ENCODE data around the gene STX17. TPM values are rescaled to one million over a fixed set of nuclear protein-coding genes. Genes with fewer than 3 reads are reported as not detected.

The STX17 gene
- total RNA-seq, 2 experiments from 2014 or later: 33.3 to 41.9 TPM

GRCh38 chr9:99870126-99870525, 36.3 kb upstream of the STX17 start:
- Mint-ChIP-seq H3K9me3 (no peaks in the 10 kb centered on the region), H3K36me3 (ENCODE audit: low read depth) (peaks cover 10% of the 10 kb centered on the region), H3K27ac (no peak overlapping the region), H3K4me1 (ENCODE audit: low read depth) (peaks cover 24% of the 10 kb centered on the region), H3K4me3 (no peak overlapping the region), H3K27me3 (no peaks in the 10 kb centered on the region)
- POLR2A ChIA-PET: interaction anchor here (0.8 kb wide), 1 partner anchor 684 kb away, joined by 3 read pairs; no protein-coding TSS in a partner anchor
- intact Hi-C loops (cut with micrococcal nuclease): no loop called here
- DNase-seq (no peak), ATAC-seq (no peak)
- CTCF ChIA-PET: interaction anchor here (2.5 kb wide), 1 partner anchor 13 kb away, joined by 13 read pairs; no protein-coding TSS in a partner anchor
- TF ChIP-seq CTCF (IDR thresholded peaks at IDR 0.05): no peak

- no peak overlapping the region for H3K27ac Mint-ChIP-seq
- ATAC-seq (peak; percentile 55), DNase-seq (no peak)
- POLR2A ChIA-PET: interaction anchor here (0.6 to 1.3 kb wide), 3 partner anchors 10 to 472 kb away, joined by 3 to 4 read pairs (median 3); no protein-coding TSS in a partner anchor
- H3K9me3 Mint-ChIP-seq: no peaks in the 10 kb centered on the region
- CTCF ChIA-PET: interaction anchor here (0.9 to 1.2 kb wide), 2 partner anchors 226 to 642 kb away, joined by 3 read pairs; no protein-coding TSS in a partner anchor
- H3K27me3 Mint-ChIP-seq: peaks cover 3% of the 10 kb centered on the region
- no peak overlapping the region for H3K4me3 Mint-ChIP-seq
- intact Hi-C loops (cut with micrococcal nuclease): no loop called here
- no peak for TF ChIP-seq CTCF (IDR thresholded peaks at IDR 0.05)
- H3K4me1 Mint-ChIP-seq (ENCODE audit: low read depth): peaks cover 14% of the 10 kb centered on the region
- no peaks in the 10 kb centered on the region for H3K36me3 Mint-ChIP-seq (ENCODE audit: low read depth)
Measured at GRCh38 chr9:99873531-99873930, 32.9 kb upstream of the STX17 start.

- CTCF ChIA-PET: interaction anchor here (0.9 to 1.2 kb wide), 2 partner anchors 226 to 643 kb away, joined by 3 read pairs; no protein-coding TSS in a partner anchor
- ATAC-seq (peak; percentile 56), DNase-seq (no peak)
- Mint-ChIP-seq H3K4me3 (no peak overlapping the region), H3K27ac (no peak overlapping the region), H3K9me3 (no peaks in the 10 kb centered on the region), H3K36me3 (ENCODE audit: low read depth) (no peaks in the 10 kb centered on the region), H3K4me1 (ENCODE audit: low read depth) (peaks cover 8% of the 10 kb centered on the region), H3K27me3 (peaks cover 3% of the 10 kb centered on the region)
- TF ChIP-seq CTCF (IDR thresholded peaks at IDR 0.05): no peak
- intact Hi-C loops (cut with micrococcal nuclease): no loop called here
- POLR2A ChIA-PET: interaction anchor here (0.6 kb wide), 1 partner anchor 472 kb away, joined by 3 read pairs; no protein-coding TSS in a partner anchor
Measured at GRCh38 chr9:99873943-99874584, 32.4 kb upstream of the STX17 start.

- H3K4me3 Mint-ChIP-seq: no peak overlapping the region
- CTCF ChIA-PET: interaction anchor here (1.2 kb wide), 1 partner anchor 19 kb away, joined by 3 read pairs; no protein-coding TSS in a partner anchor
- no peak for DNase-seq
- ATAC-seq: no peak
- no peak for TF ChIP-seq CTCF (IDR thresholded peaks at IDR 0.05)
- POLR2A ChIA-PET: no interaction called here
- intact Hi-C loops (cut with micrococcal nuclease): no loop called here
- no peak overlapping the region for H3K27ac Mint-ChIP-seq
- no peaks in the 10 kb centered on the region for H3K9me3 Mint-ChIP-seq
- H3K27me3 Mint-ChIP-seq: peaks cover 3% of the 10 kb centered on the region
- peaks cover 8% of the 10 kb centered on the region for H3K4me1 Mint-ChIP-seq (ENCODE audit: low read depth)
- H3K36me3 Mint-ChIP-seq (ENCODE audit: low read depth): no peaks in the 10 kb centered on the region
Measured at GRCh38 chr9:99876190-99876589, 30.3 kb upstream of the STX17 start.

- H3K27me3 Mint-ChIP-seq: peaks cover 3% of the 10 kb centered on the region
- peaks cover 11% of the 10 kb centered on the region for H3K4me1 Mint-ChIP-seq (ENCODE audit: low read depth)
- DNase-seq (no peak), ATAC-seq (no peak)
- intact Hi-C loops (cut with micrococcal nuclease): no loop called here
- no peaks in the 10 kb centered on the region for H3K36me3 Mint-ChIP-seq (ENCODE audit: low read depth)
- H3K4me3 Mint-ChIP-seq: no peak overlapping the region
- TF ChIP-seq CTCF (IDR thresholded peaks at IDR 0.05): no peak
- H3K9me3 Mint-ChIP-seq: no peaks in the 10 kb centered on the region
- POLR2A ChIA-PET: no interaction called here
- CTCF ChIA-PET: no interaction called here
- H3K27ac Mint-ChIP-seq: no peak overlapping the region
Measured at GRCh38 chr9:99878651-99879050, 27.8 kb upstream of the STX17 start.
